Inferior parietal cortex (tissue), 1 donor: ENCODE results near the gene TMEM131.

Experiments
- DNase-seq: peaks from one replicate; pipeline ENCODE4 v3.0.0-alpha.2; 2016; ENCODE audit errors: extremely low spot score

Gene TMEM131

DNA sequence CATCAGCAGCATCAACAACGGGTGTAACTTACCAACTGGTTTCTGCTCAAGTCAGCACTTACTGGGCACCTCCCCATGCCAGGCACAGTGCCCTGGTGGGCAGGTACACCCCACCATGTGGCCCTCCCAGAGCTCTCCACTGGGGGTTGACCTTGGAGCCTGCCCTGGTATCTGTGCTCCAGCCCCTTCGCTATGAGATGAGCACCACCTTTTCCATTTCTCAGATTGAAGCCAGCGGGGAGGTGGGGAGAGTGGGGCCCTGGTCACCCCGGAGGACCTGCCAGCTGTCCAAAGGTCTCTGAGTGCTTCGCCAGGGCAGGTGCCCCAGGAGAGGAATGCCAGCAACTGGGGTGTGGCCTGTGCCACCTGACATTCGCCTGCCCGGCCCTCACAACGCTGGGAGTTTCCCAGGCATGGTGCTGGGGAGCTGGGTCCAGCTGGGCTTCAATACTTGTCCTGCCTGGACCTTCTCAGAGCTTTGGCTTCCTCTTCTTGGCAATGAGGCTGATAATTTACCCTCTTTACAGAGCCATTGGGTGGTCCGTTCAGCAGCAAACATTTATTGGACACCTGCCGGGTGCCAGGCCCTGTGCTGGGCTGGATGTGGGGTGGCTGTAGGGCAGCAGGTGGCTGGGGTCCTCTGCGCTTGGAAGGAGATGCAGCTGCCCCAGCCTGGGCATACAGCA is 288.2 kb downstream of the TMEM131 start:
- no peak for DNase-seq

- no peak for DNase-seq
These were observed 288.9 kb downstream of the TMEM131 start for GRCh38 chr2:97706708-97707345.
